Measurements from ENCODE around the gene GMPPB. TPM values are rescaled to one million over a fixed set of nuclear protein-coding genes. Genes with fewer than 3 reads are reported as not detected.
A peak's percentile ranks its signal among the peaks of the same experiment; 100 is the strongest.
"Not testable (repeated sequence)": the region's sequence is repeated elsewhere in the genome, so short reads cannot be mapped to it uniquely, and the experiment has no call there.

GMPPB gene
- total RNA-seq, 1 experiment from 2014 or later, result 88.1 TPM

DNA sequence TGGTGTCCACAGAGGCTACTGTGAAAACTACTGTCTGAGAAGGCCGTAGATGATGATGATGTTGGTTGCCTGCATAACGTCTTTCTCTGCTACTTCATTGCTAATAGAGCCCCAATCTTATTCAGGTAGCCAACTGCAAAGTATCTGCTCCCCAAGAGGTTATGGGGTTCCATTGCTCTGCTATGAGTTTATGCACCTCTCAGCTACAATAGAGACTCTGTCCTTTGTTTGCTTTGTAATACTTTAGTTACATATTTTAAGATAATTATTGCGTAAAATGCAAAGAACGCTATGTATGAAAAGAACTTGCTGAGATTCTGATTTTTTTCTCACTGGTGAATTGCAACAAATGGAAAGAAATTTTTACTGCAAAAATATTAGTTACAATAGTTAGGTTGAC, 27.8 kb upstream of the GMPPB start:
- intact Hi-C loops (cut with micrococcal nuclease), result no loop called here
- Mint-ChIP-seq H3K4me3 (ENCODE audit: unreplicated experiment) (no peak overlapping the region), H3K4me1 (ENCODE audit: insufficient read depth, unreplicated experiment) (peaks cover 15% of the 10 kb centered on the region), H3K27me3 (ENCODE audit: insufficient read depth, unreplicated experiment) (no peaks in the 10 kb centered on the region), H3K27ac (ENCODE audit: low read depth, unreplicated experiment) (no peak overlapping the region), H3K9me3 (ENCODE audit: unreplicated experiment) (no peaks in the 10 kb centered on the region), H3K36me3 (ENCODE audit: insufficient read depth, unreplicated experiment) (peaks cover 40% of the 10 kb centered on the region)
- no TSS peak for BruUV-seq (replicated peaks)
- ChIA-PET CTCF (interaction anchor here (0.7 kb wide), 1 partner anchor 291 kb away, joined by 4 read pairs; no protein-coding TSS in a partner anchor), POLR2A (no interaction called here)
- DNase-seq (ENCODE audit: unreplicated experiment), result no peak
- TF ChIP-seq, protein P1, sequence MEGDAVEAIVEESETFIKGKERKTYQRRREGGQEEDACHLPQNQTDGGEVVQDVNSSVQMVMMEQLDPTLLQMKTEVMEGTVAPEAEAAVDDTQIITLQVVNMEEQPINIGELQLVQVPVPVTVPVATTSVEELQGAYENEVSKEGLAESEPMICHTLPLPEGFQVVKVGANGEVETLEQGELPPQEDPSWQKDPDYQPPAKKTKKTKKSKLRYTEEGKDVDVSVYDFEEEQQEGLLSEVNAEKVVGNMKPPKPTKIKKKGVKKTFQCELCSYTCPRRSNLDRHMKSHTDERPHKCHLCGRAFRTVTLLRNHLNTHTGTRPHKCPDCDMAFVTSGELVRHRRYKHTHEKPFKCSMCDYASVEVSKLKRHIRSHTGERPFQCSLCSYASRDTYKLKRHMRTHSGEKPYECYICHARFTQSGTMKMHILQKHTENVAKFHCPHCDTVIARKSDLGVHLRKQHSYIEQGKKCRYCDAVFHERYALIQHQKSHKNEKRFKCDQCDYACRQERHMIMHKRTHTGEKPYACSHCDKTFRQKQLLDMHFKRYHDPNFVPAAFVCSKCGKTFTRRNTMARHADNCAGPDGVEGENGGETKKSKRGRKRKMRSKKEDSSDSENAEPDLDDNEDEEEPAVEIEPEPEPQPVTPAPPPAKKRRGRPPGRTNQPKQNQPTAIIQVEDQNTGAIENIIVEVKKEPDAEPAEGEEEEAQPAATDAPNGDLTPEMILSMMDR (IDR thresholded peaks at IDR 0.05; ENCODE audit: unreplicated experiment), result no peak

DNA sequence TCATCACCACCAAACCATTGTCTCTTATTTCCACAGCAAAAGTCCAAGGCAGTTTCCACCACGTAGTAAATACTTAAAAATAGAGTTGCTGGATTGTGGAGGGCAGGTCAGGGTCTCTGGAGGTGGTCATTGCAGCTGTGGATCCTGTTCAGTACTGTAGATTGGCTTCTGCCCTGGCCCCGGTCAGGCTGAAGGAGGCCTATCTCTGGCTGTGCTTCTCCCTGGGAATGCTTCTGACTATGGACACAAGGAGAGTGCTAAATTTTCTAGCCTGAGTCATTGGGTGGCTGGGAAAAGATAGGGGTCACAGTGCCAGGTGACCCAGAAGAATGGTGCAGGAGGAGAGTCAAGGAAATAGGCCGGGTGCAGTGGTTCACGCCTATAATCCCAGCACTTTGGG, 26.3 kb upstream of the GMPPB start:
- DNase-seq (ENCODE audit: unreplicated experiment), result no peak
- Mint-ChIP-seq H3K9me3 (ENCODE audit: unreplicated experiment) (no peaks in the 10 kb centered on the region), H3K27me3 (ENCODE audit: insufficient read depth, unreplicated experiment) (no peaks in the 10 kb centered on the region), H3K36me3 (ENCODE audit: insufficient read depth, unreplicated experiment) (peaks cover 47% of the 10 kb centered on the region), H3K4me3 (ENCODE audit: unreplicated experiment) (no peak overlapping the region), H3K27ac (ENCODE audit: low read depth, unreplicated experiment) (no peak overlapping the region), H3K4me1 (ENCODE audit: insufficient read depth, unreplicated experiment) (peaks cover 14% of the 10 kb centered on the region)
- no TSS peak for BruUV-seq (replicated peaks)
- intact Hi-C loops (cut with micrococcal nuclease), result no loop called here
- ChIA-PET CTCF (no interaction called here), POLR2A (interaction anchor here (0.7 kb wide), 2 partner anchors 94 to 262 kb away, joined by 3 read pairs; no protein-coding TSS in a partner anchor)
- TF ChIP-seq, protein P1 (IDR thresholded peaks at IDR 0.05; ENCODE audit: unreplicated experiment), result no peak

DNA sequence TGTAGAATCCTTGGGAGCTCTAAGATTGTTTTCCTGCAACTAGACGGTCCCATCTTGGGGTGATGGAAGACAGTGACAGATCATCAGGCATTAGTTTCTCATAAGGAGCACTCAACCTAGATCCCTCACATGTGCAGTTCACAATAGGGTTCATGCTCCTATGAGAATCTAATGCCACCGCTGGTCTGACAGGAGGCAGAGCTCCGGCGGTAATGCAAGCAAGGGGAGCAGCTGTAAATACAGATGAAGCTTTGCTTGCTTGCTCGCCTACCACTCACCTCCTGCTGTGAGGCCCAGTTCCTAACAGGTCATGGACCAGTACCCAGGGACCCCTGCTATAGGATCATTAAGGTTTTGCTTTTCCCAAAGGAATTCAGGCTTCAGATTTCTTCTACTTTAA, 25.1 kb upstream of the GMPPB start:
- POLR2A ChIA-PET, result interaction anchor here (0.6 to 1.9 kb wide), 4 partner anchors 9 to 192 kb away, joined by 3 to 7 read pairs (median 4); partner anchors contain the start of gene GMPPB
- Mint-ChIP-seq H3K4me1 (ENCODE audit: insufficient read depth, unreplicated experiment) (peaks cover 22% of the 10 kb centered on the region), H3K36me3 (ENCODE audit: insufficient read depth, unreplicated experiment) (peaks cover 51% of the 10 kb centered on the region)
- H3K9me3 Mint-ChIP-seq (ENCODE audit: unreplicated experiment); DNase-seq (ENCODE audit: unreplicated experiment); intact Hi-C loops (cut with micrococcal nuclease); H3K27ac Mint-ChIP-seq (ENCODE audit: low read depth, unreplicated experiment); H3K27me3 Mint-ChIP-seq (ENCODE audit: insufficient read depth, unreplicated experiment); BruUV-seq (replicated peaks); H3K4me3 Mint-ChIP-seq (ENCODE audit: unreplicated experiment): not testable (repeated sequence)
- CTCF ChIA-PET, result interaction anchor here (0.8 to 1.0 kb wide), 2 partner anchors 37 to 77 kb away, joined by 3 read pairs; partner anchors contain the start of gene IP6K1

DNA sequence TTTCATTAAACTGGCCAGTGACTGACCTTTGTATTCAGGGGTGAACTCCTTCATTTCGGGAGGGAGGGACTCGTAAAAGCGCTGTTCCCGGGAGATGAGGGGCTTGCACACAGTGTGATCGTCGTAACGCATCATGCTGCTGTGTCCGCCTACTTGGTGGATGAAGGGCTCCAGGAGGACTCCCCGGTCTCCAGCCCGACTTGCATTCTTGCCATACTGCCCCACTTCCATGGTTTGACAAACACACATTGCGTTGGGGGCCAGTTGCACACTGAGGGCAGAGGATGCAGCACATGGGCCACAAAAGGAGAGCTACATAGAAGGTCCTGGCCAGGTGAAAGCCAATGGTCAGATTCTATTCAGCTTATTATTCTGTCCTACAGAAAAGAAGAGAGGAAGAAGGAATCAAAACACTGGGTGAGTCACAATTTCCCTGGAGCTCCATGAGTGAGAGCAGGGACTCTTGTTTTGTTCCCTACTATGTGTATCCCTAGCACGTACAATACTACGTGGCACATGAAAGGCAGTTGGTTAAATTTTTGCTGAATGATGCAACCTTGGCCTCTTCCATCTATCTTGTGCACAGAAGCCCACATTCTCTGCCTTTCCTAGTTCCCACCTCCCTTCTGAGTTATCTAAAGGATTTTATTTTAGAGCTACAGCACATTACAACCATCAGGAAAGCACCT, 24.2 kb upstream of the GMPPB start:
- H3K36me3 Mint-ChIP-seq (ENCODE audit: insufficient read depth, unreplicated experiment), result peaks cover 45% of the 10 kb centered on the region
- H3K27ac Mint-ChIP-seq (ENCODE audit: low read depth, unreplicated experiment), result peak overlapping the region; percentile 32
- CTCF ChIA-PET, result interaction anchor here (0.8 kb wide), 1 partner anchor 38 kb away, joined by 3 read pairs; the partner anchor contains the start of gene IP6K1
- no peak overlapping the region for H3K4me3 Mint-ChIP-seq (ENCODE audit: unreplicated experiment)
- intact Hi-C loops (cut with micrococcal nuclease), result no loop called here
- TF ChIP-seq, protein P1 (IDR thresholded peaks at IDR 0.05; ENCODE audit: unreplicated experiment), result no peak
- no peaks in the 10 kb centered on the region for H3K9me3 Mint-ChIP-seq (ENCODE audit: unreplicated experiment)
- no TSS peak for BruUV-seq (replicated peaks)
- no peaks in the 10 kb centered on the region for H3K27me3 Mint-ChIP-seq (ENCODE audit: insufficient read depth, unreplicated experiment)
- peak; percentile 63 for DNase-seq (ENCODE audit: unreplicated experiment)
- peaks cover 22% of the 10 kb centered on the region for H3K4me1 Mint-ChIP-seq (ENCODE audit: insufficient read depth, unreplicated experiment)
- POLR2A ChIA-PET, result interaction anchor here (0.9 to 1.9 kb wide), 3 partner anchors 9 to 25 kb away, joined by 3 to 7 read pairs (median 4); partner anchors contain the start of gene GMPPB

Data from MCF 10A (cell line).